A549 (cell line): ENCODE data around the gene KCNJ6. TPM values are rescaled to one million over a fixed set of nuclear protein-coding genes. Genes with fewer than 3 reads are reported as not detected.

Experiments used
- ATAC-seq, 2 experiments: fragments of 200-7000 bp in 1 of 2; fragments of >200 bp in 1 of 2; cut with Nextera tagmentation in 1 of 2; cut with Tn5 transposase in 1 of 2; 3 replicates each; pipeline versions ENCODE4 v1.8.0 to v1.9.1; 2018 to 2020; ENCODE audit warnings: mild to moderate bottlenecking in 1 of 2, moderate library complexity in 1 of 2
- CTCF ChIA-PET: fragments of 300-600 bp; sonication (Branson Sonifier 250); formaldehyde crosslinking; extraction: SDS; loops from one replicate; lab custom pipeline; 2021; ENCODE audit warnings: antibody characterized with exemption, inconsistent platforms; lab: Yijun Ruan, JAX
- POLR2A ChIA-PET: fragments of 350-600 bp; formaldehyde crosslinking; extraction: SDS; loops from one replicate; lab custom pipeline; 2021; ENCODE audit warnings: antibody characterized with exemption, inconsistent platforms; lab: Yijun Ruan, JAX
- DNase-seq, 2 experiments: peaks; one replicate each; pipeline versions ENCODE4 v3.0.0 to v3.0.0-alpha.2; 2011 to 2016; ENCODE audit warnings: low read depth in 1 of 2, low spot score in 1 of 2
- FAIRE-seq: peaks from 2 replicates; lab custom pipeline; 2011; peaks lifted over from hg19 to GRCh38; lab: Jason Lieb, UNC
- H3K27ac ChIP-seq, 2 experiments: fragments of >200 bp; sonication (Bioruptor Twin); formaldehyde crosslinking; 3 replicates each; pipeline ENCODE4 v1.5.1; 2016 to 2017
- H3K4me1 ChIP-seq: fragments of >200 bp; sonication (Bioruptor Twin); formaldehyde crosslinking; 3 replicates; pipeline ENCODE4 v1.6.1; 2016
- H3K4me2 ChIP-seq: fragments of >200 bp; sonication (Bioruptor Twin); formaldehyde crosslinking; 3 replicates; pipeline ENCODE4 v1.6.1; 2016
- H3K4me3 ChIP-seq: fragments of >200 bp; sonication (Bioruptor Twin); formaldehyde crosslinking; 3 replicates; pipeline ENCODE4 v1.5.1; 2016
- H3K9me3 ChIP-seq: fragments of >200 bp; sonication (Bioruptor Twin); formaldehyde crosslinking; 3 replicates; pipeline ENCODE4 v1.6.1; 2016
- CBX2 ChIP-seq: fragments of 200-600 bp; sonication (generic); IDR thresholded peaks from 2 replicates; pipeline ENCODE4 v1.6.1; 2016; ENCODE audit warnings: low read depth, mild to moderate bottlenecking, borderline replicate concordance
- CBX8 ChIP-seq: fragments of 200-600 bp; sonication (generic); IDR thresholded peaks from 2 replicates; pipeline ENCODE4 v1.6.1; 2016
- CEBPB ChIP-seq, 2 experiments: fragments of >200 bp in 1 of 2; sonication (Bioruptor Twin) in 1 of 2; formaldehyde crosslinking in 1 of 2; IDR thresholded peaks; 2 replicates each; pipeline ENCODE4 v1.6.1; 2012 to 2016
- CHD2 ChIP-seq: fragments of 150-350 bp; IDR thresholded peaks from 2 replicates; pipeline ENCODE4 v1.6.1; 2014; ENCODE audit warnings: low read length; ENCODE audit not compliant: partially characterized antibody
- CHD4 ChIP-seq: fragments of 200-600 bp; sonication (generic); IDR thresholded peaks from 2 replicates; pipeline ENCODE4 v1.6.1; 2016; ENCODE audit warnings: antibody characterized with exemption, mild to moderate bottlenecking, borderline replicate concordance
- EHF ChIP-seq: fragments of 250-450 bp; sonication (Bioruptor Pico); IDR thresholded peaks from 2 replicates; pipeline ENCODE4 v1.5.0; 2020; ENCODE audit warnings: mild to moderate bottlenecking
- EHMT2 ChIP-seq: fragments of 200-600 bp; sonication (generic); IDR thresholded peaks from 2 replicates; pipeline ENCODE4 v1.6.1; 2016; ENCODE audit warnings: antibody characterized with exemption, low read depth, mild to moderate bottlenecking, moderate library complexity
- ESRRA ChIP-seq: fragments of 150-350 bp; IDR thresholded peaks from 2 replicates; pipeline ENCODE4 v1.6.1; 2014; ENCODE audit warnings: mild to moderate bottlenecking, low read length, borderline replicate concordance
- FOSB ChIP-seq: fragments of 250-450 bp; sonication (Bioruptor Pico); IDR thresholded peaks from 2 replicates; pipeline ENCODE4 v1.5.0; 2020; ENCODE audit warnings: mild to moderate bottlenecking, moderate library complexity
- FOSL2 ChIP-seq, 2 experiments: fragments of 450-650 bp in 1 of 2; fragments of >200 bp in 1 of 2; sonication (Bioruptor Twin) in 1 of 2; formaldehyde crosslinking; IDR thresholded peaks; 2 replicates each; pipeline versions ENCODE4 v1.5.0 to v1.6.1; 2016 to 2020; ENCODE audit warnings: mild to moderate bottlenecking in 1 of 2, moderate library complexity in 1 of 2
- FOXS1 ChIP-seq: fragments of 250-450 bp; sonication (Bioruptor Pico); IDR thresholded peaks from 2 replicates; pipeline ENCODE4 v1.5.0; 2020; ENCODE audit warnings: mild to moderate bottlenecking, moderate library complexity
- GATA3 ChIP-seq: IDR thresholded peaks from 2 replicates; pipeline ENCODE4 v1.6.1; 2012; ENCODE audit warnings: borderline replicate concordance
- HES2 ChIP-seq: fragments of >200 bp; sonication (Bioruptor Twin); formaldehyde crosslinking; IDR thresholded peaks from 2 replicates; pipeline ENCODE4 v1.6.1; 2016
- HEYL ChIP-seq: fragments of 250-450 bp; sonication (Bioruptor Pico); IDR thresholded peaks from 2 replicates; pipeline ENCODE4 v1.8.0; 2021; ENCODE audit warnings: mild to moderate bottlenecking, moderate library complexity
- HMGXB4 ChIP-seq: fragments of 250-450 bp; sonication (Bioruptor Pico); IDR thresholded peaks from 2 replicates; pipeline ENCODE4 v1.5.0; 2021; ENCODE audit warnings: mild to moderate bottlenecking, moderate library complexity, borderline replicate concordance
- HOXB5 ChIP-seq: fragments of 250-450 bp; sonication (Bioruptor Pico); IDR thresholded peaks from 2 replicates; pipeline ENCODE4 v1.5.0; 2020; ENCODE audit warnings: mild to moderate bottlenecking, moderate library complexity
- MYC ChIP-seq: IDR thresholded peaks from 2 replicates; pipeline ENCODE4 v1.6.1; 2012; ENCODE audit warnings: mild to moderate bottlenecking, inconsistent platforms, low read length, improper control_type of control experiment, borderline replicate concordance
- NR3C1 ChIP-seq: fragments of >200 bp; sonication (Bioruptor Twin); formaldehyde crosslinking; IDR thresholded peaks from 3 replicates; pipeline ENCODE4 v1.6.1; 2017
- PHF8 ChIP-seq: fragments of 200-600 bp; sonication (generic); IDR thresholded peaks from 2 replicates; pipeline ENCODE4 v1.6.1; 2016; ENCODE audit warnings: low read depth, mild to moderate bottlenecking, antibody characterized with exemption, moderate library complexity, borderline replicate concordance
- POLR2A ChIP-seq: IDR thresholded peaks from 2 replicates; pipeline ENCODE4 v1.6.1; 2012; ENCODE audit warnings: mild to moderate bottlenecking, low read length
- RAD21 ChIP-seq, 2 experiments: fragments of >200 bp in 1 of 2; sonication (Bioruptor Twin) in 1 of 2; formaldehyde crosslinking in 1 of 2; IDR thresholded peaks in 1 of 2; conservative IDR thresholded peaks in 1 of 2; 2 replicates in 1 of 2; 3 replicates in 1 of 2; pipeline ENCODE4 v1.6.1; 2012 to 2018; ENCODE audit warnings: inconsistent platforms in 1 of 2
- RARB ChIP-seq: fragments of 250-450 bp; sonication (Bioruptor Pico); IDR thresholded peaks from 2 replicates; pipeline ENCODE4 v1.8.0; 2021; ENCODE audit warnings: mild to moderate bottlenecking, moderate library complexity
- RCOR1 ChIP-seq: fragments of 150-350 bp; IDR thresholded peaks from 2 replicates; pipeline ENCODE4 v1.6.1; 2014; ENCODE audit warnings: antibody characterized with exemption, low read length, low read depth
- REST ChIP-seq: fragments of 200-600 bp; sonication (generic); IDR thresholded peaks from 2 replicates; pipeline ENCODE4 v1.6.1; 2016; ENCODE audit warnings: antibody characterized with exemption, mild to moderate bottlenecking, moderate library complexity
- RFX5 ChIP-seq: fragments of 450-650 bp; IDR thresholded peaks from 2 replicates; pipeline ENCODE4 v1.7.1; 2014; ENCODE audit warnings: antibody characterized with exemption, mild to moderate bottlenecking, moderate library complexity
- SMC3 ChIP-seq: fragments of >200 bp; sonication (Bioruptor Twin); formaldehyde crosslinking; IDR thresholded peaks from 3 replicates; pipeline ENCODE4 v1.6.1; 2018; ENCODE audit warnings: inconsistent platforms
- SREBF2 ChIP-seq: fragments of 450-650 bp; IDR thresholded peaks from 2 replicates; pipeline ENCODE4 v1.6.1; 2014; ENCODE audit warnings: mild to moderate bottlenecking, moderate library complexity
- TFCP2L1 ChIP-seq: fragments of 250-450 bp; sonication (Bioruptor Pico); IDR thresholded peaks from 2 replicates; pipeline ENCODE4 v1.5.0; 2021; ENCODE audit warnings: mild to moderate bottlenecking
- ZC3H11A ChIP-seq: fragments of 450-650 bp; IDR thresholded peaks from 2 replicates; pipeline ENCODE4 v1.6.1; 2014; ENCODE audit warnings: antibody characterized with exemption, mild to moderate bottlenecking
- ZNF302 ChIP-seq: fragments of 250-450 bp; sonication (Bioruptor Pico); IDR thresholded peaks from 2 replicates; pipeline ENCODE4 v1.9.0; 2021; ENCODE audit warnings: inconsistent platforms, mild to moderate bottlenecking, moderate library complexity
- WGBS: methylation state at CpG from one replicate; pipeline ENCODE4 v1.1.6; 2017; ENCODE audit errors: missing lambda C conversion rate; 5-methylcytosine and 5-hydroxymethylcytosine counted together
- polyA plus RNA-seq, 4 experiments: library from polyadenylated mRNA; depleted of rRNA in 3 of 4; stranded (reverse); fragments of >200 nt; fragmentation: RNase III in 1 of 4; extraction: RNeasy Plus Mini Kit Qiagen cat#74134 plus additional on column Dnase treatment in 1 of 4; gene quantifications; 2 replicates in 3 of 4; 3 replicates in 1 of 4; pipeline ENCODE4 v1.2.3, GENCODE V29; 2011 to 2017

KCNJ6 gene
- polyA plus RNA-seq, 2 of the 4 experiments (the other 2 are of a cell fraction) = 0.68 to 1.4 TPM

- no peak overlapping the region for H3K4me2 ChIP-seq
- no peak for FAIRE-seq
- ChIA-PET POLR2A (no interaction called here), CTCF (interaction anchor here (1.2 kb wide), 1 partner anchor 9 kb away, joined by 3 read pairs; no protein-coding TSS in a partner anchor)
- no peaks in the 10 kb centered on the region for H3K4me1 ChIP-seq
- 77% methylated on average over 13 of the region's 13 CpGs for WGBS
- no peak overlapping the region for H3K4me3 ChIP-seq
- no peak overlapping the region for H3K27ac ChIP-seq
- no peak for DNase-seq
- no peaks in the 10 kb centered on the region for H3K9me3 ChIP-seq
- TF ChIP-seq HOXB5 (CRISPR knock-in tag) (no peak), MYC (no peak), NR3C1 (no peak), CHD2 (no peak), CEBPB (IDR thresholded peaks at IDR 0.05) (no peak), HEYL (no peak), RFX5 (no peak), TFCP2L1 (no peak), FOSL2 (IDR thresholded peaks at IDR 0.05) (no peak), FOSL2 (CRISPR knock-in tag; IDR thresholded peaks at IDR 0.05) (no peak), HES2 (no peak), REST (no peak), PHF8 (no peak), POLR2A (no peak), EHF (CRISPR knock-in tag) (no peak), CHD4 (no peak), CBX8 (no peak)
- ATAC-seq = no peak
Observed at GRCh38 chr21:37796011-37796410, 120.2 kb downstream of the KCNJ6 start.

GRCh38 chr21:37793660-37794059 lies 122.6 kb downstream of the KCNJ6 start:
- H3K4me3 ChIP-seq = no peak overlapping the region
- 25% methylated on average over 1 of the region's 1 CpG for WGBS
- H3K4me1 ChIP-seq = no peaks in the 10 kb centered on the region
- FAIRE-seq (no peak), DNase-seq (no peak), ATAC-seq (no peak)
- ChIA-PET CTCF (interaction anchor here (0.6 to 1.0 kb wide), 2 partner anchors 17 to 1095 kb away, joined by 3 read pairs; no protein-coding TSS in a partner anchor), POLR2A (no interaction called here)
- no peak overlapping the region for H3K4me2 ChIP-seq
- H3K9me3 ChIP-seq = no peaks in the 10 kb centered on the region
- no peak for TF ChIP-seq SMC3
- TF ChIP-seq GATA3 = no peak
- H3K27ac ChIP-seq = no peak overlapping the region

- FAIRE-seq (no peak), DNase-seq (no peak), ATAC-seq (no peak)
- H3K4me1 ChIP-seq = peaks cover 9% of the 10 kb centered on the region; the same call in 2 of the 3 replicates
- TF ChIP-seq CBX2 (no peak), ZNF302 (no peak), PHF8 (no peak), EHMT2 (no peak), RARB (CRISPR knock-in tag) (no peak), ESRRA (no peak), RAD21 (conservative IDR thresholded peaks at IDR 0.05 in 1 of 2, IDR thresholded peaks at IDR 0.05 in 1 of 2) (no peak), HMGXB4 (no peak), SREBF2 (no peak), FOXS1 (CRISPR knock-in tag) (no peak), ZC3H11A (no peak), RCOR1 (no peak), HOXB5 (CRISPR knock-in tag) (no peak), FOSB (no peak)
- H3K27ac ChIP-seq = no peak overlapping the region
- H3K4me2 ChIP-seq = no peak overlapping the region
- 54% methylated on average over 3 of the region's 3 CpGs for WGBS
- CTCF ChIA-PET = no interaction called here
- no peak overlapping the region for H3K4me3 ChIP-seq
- POLR2A ChIA-PET = no interaction called here
- H3K9me3 ChIP-seq = no peaks in the 10 kb centered on the region
Observed at GRCh38 chr21:37792046-37792445, 124.2 kb downstream of the KCNJ6 start.
